A673 (cell line): Measurements from ENCODE around the gene SUV39H2. TPM values are rescaled to one million over a fixed set of nuclear protein-coding genes. Genes with fewer than 3 reads are reported as not detected.
"Not testable (repeated sequence)": the region's sequence is repeated elsewhere in the genome, so short reads cannot be mapped to it uniquely, and the experiment has no call there.

ENCODE experiments used
- BruUV-seq: library from RNA; stranded (reverse); fragments of 400-500 nt; replicated peaks from 2 replicates; lab custom pipeline; 2021; lab: Mats Ljungman, UMichigan
- CTCF ChIA-PET: fragments of 300-600 bp; sonication (Branson Sonifier 250); formaldehyde crosslinking; loops from one replicate; lab custom pipeline; 2022; ENCODE audit warnings: antibody characterized with exemption; lab: Charles Lee
- POLR2A ChIA-PET: fragments of 300-600 bp; sonication (Branson Sonifier 250); formaldehyde crosslinking; loops from one replicate; lab custom pipeline; 2022; ENCODE audit warnings: antibody characterized with exemption; ENCODE audit not compliant: low non-redundant PET; lab: Charles Lee
- DNase-seq: peaks from one replicate; pipeline ENCODE4 v3.0.0-alpha.2; 2015; ENCODE audit warnings: low spot score
- H3K27ac ChIP-seq: fragments of 200-600 bp; sonication (generic); 2 replicates; pipeline ENCODE4 v1.5.1; 2016; ENCODE audit warnings: mixed run types, low read depth, mild to moderate bottlenecking, mixed read lengths, antibody characterized with exemption, low read length; ENCODE audit not compliant: poor library complexity, severe bottlenecking
- H3K27me3 ChIP-seq: fragments of 200-600 bp; sonication (generic); replicated peaks from 2 replicates; pipeline ENCODE4 v1.6.1; 2017; ENCODE audit warnings: mixed run types, low read depth, mild to moderate bottlenecking, mixed read lengths, antibody characterized with exemption, low read length; ENCODE audit not compliant: insufficient read depth, poor library complexity
- H3K36me3 ChIP-seq: fragments of 200-600 bp; sonication (generic); 2 replicates; pipeline ENCODE4 v1.6.1; 2016; ENCODE audit warnings: mixed run types, mild to moderate bottlenecking, mixed read lengths, antibody characterized with exemption, low read length; ENCODE audit not compliant: insufficient read depth, poor library complexity, severe bottlenecking
- H3K4me1 ChIP-seq: fragments of 200-600 bp; sonication (generic); 2 replicates; pipeline ENCODE4 v1.6.1; 2017; ENCODE audit warnings: mixed run types, mild to moderate bottlenecking, mixed read lengths, antibody characterized with exemption, low read length; ENCODE audit not compliant: insufficient read depth, poor library complexity, severe bottlenecking
- H3K4me3 ChIP-seq: fragments of 200-600 bp; sonication (generic); 2 replicates; pipeline ENCODE4 v1.5.1; 2016; ENCODE audit warnings: low read depth, mixed run types, mild to moderate bottlenecking, mixed read lengths, low read length; ENCODE audit not compliant: poor library complexity, severe bottlenecking
- H3K9me3 ChIP-seq: fragments of 200-600 bp; sonication (generic); 2 replicates; pipeline ENCODE4 v1.6.1; 2016; ENCODE audit warnings: mixed run types, low read depth, mild to moderate bottlenecking, mixed read lengths, antibody characterized with exemption, low read length; ENCODE audit not compliant: poor library complexity, severe bottlenecking
- EZH2 ChIP-seq: fragments of 200-600 bp; sonication (generic); IDR thresholded peaks from 2 replicates; pipeline ENCODE4 v1.6.1; 2017; ENCODE audit warnings: borderline replicate concordance, low read depth, mild to moderate bottlenecking, mixed read lengths, antibody characterized with exemption, low read length; ENCODE audit not compliant: poor library complexity, severe bottlenecking
- intact Hi-C: fragments of 100-400 bp; cut with micrococcal nuclease; formaldehyde crosslinking; loops from one replicate; pipeline ENCODE4 v1.10.0; 2022; ENCODE audit not compliant: unreplicated experiment
- total RNA-seq: library from RNA; stranded (reverse); gene quantifications from 2 replicates; pipeline ENCODE4 v1.2.3, GENCODE V29; 2021
- TF ChIP-seq, protein P1 (sequence below): fragments of 300-800, 200-600 bp; sonication (generic); conservative IDR thresholded peaks from 2 replicates; pipeline ENCODE4 v1.5.1; 2017; ENCODE audit warnings: low read depth, mild to moderate bottlenecking, antibody characterized with exemption, low read length, moderate library complexity, mixed read lengths

SUV39H2 gene
- total RNA-seq, 1 experiment from 2014 or later, result 83.2 TPM

DNA sequence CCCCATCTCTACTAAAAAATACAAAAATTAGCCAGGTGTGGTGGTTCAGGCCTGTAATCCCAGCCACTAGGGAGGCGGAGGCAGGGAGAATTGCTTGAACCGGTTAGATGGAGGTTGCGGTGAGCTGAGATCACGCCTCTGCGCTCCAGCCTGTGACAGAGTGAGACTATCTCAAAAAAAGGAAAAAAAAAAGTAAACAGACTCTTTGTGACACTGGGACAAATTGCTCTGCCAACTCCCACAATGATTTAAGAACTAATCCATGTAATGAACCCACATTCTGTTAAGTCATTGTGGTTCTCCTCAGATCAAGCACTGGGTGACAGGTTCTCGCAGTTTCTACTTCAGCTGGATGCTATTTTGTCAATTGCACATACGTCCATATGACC is 64.3 kb downstream of the SUV39H2 start:
- CTCF ChIA-PET, BruUV-seq, POLR2A ChIA-PET: not testable (repeated sequence)

DNA sequence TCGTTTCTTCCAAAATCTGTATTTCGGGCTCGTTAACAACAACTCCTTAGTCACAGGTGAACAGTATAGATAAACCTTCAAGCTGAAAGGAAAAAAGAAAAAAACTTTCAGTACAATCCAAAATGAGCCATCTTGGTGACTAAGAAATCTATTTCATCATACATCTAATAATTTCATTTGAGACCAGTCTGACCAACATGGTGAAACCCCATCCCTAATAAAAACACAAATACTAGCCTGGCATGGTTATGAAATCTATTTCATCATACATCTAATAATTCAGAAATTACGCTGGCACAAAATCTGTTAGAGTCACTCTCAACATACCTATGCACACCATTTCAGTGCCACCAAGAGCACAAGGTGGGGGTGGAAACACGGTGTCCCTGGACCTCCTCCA is 66.4 kb downstream of the SUV39H2 start:
- ChIA-PET CTCF (interaction anchor here (0.7 kb wide), 1 partner anchor 14 kb away, joined by 14 read pairs; no protein-coding TSS in a partner anchor), POLR2A (interaction anchor here (0.6 kb wide), 1 partner anchor 15 kb away, joined by 10 read pairs; no protein-coding TSS in a partner anchor)
- Histone ChIP-seq H3K4me1 (no peaks in the 10 kb centered on the region), H3K9me3 (no peaks in the 10 kb centered on the region), H3K27me3 (no peaks in the 10 kb centered on the region), H3K4me3 (no peak overlapping the region), H3K27ac (no peak overlapping the region), H3K36me3 (peaks cover 19% of the 10 kb centered on the region)
- TF ChIP-seq EZH2, result no peak
- TF ChIP-seq, protein P1, sequence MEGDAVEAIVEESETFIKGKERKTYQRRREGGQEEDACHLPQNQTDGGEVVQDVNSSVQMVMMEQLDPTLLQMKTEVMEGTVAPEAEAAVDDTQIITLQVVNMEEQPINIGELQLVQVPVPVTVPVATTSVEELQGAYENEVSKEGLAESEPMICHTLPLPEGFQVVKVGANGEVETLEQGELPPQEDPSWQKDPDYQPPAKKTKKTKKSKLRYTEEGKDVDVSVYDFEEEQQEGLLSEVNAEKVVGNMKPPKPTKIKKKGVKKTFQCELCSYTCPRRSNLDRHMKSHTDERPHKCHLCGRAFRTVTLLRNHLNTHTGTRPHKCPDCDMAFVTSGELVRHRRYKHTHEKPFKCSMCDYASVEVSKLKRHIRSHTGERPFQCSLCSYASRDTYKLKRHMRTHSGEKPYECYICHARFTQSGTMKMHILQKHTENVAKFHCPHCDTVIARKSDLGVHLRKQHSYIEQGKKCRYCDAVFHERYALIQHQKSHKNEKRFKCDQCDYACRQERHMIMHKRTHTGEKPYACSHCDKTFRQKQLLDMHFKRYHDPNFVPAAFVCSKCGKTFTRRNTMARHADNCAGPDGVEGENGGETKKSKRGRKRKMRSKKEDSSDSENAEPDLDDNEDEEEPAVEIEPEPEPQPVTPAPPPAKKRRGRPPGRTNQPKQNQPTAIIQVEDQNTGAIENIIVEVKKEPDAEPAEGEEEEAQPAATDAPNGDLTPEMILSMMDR, result no peak
- BruUV-seq, result no TSS peak
- intact Hi-C loops, result no loop called here
- no peak for DNase-seq

More for the DNA sequence above, 64.3 kb downstream of the SUV39H2 start:
- H3K9me3 ChIP-seq, DNase-seq, H3K27ac ChIP-seq, H3K4me1 ChIP-seq, H3K4me3 ChIP-seq, intact Hi-C loops, H3K27me3 ChIP-seq: not testable (repeated sequence)
- peaks cover 19% of the 10 kb centered on the region for H3K36me3 ChIP-seq

DNA sequence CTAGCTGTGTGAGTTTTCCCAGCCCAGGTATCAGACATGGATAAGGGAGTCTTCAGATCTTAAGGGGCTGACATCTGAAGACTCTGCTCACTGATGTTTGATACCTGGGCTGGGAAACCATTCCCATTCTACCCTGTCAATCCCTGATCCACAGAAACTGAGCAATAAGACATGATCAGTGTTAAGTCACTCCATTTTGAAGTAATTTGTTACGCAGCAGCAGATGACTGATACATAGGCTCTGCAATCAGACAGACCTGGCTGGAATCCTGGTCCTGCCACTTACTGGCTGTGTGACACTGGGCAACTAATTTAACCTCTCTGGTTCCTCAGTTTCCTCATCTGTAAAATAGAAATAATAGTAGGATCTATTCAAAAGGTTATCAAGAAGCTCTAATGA is 68.6 kb downstream of the SUV39H2 start:
- Histone ChIP-seq H3K4me3 (no peak overlapping the region), H3K36me3 (peaks cover 19% of the 10 kb centered on the region), H3K27ac (no peak overlapping the region), H3K9me3 (no peaks in the 10 kb centered on the region), H3K27me3 (no peaks in the 10 kb centered on the region), H3K4me1 (no peaks in the 10 kb centered on the region)
- TF ChIP-seq, protein P1, result no peak
- TF ChIP-seq EZH2, result no peak
- CTCF ChIA-PET, result no interaction called here
- DNase-seq, result no peak
- intact Hi-C loops, result no loop called here
- POLR2A ChIA-PET, result no interaction called here
- no TSS peak for BruUV-seq

DNA sequence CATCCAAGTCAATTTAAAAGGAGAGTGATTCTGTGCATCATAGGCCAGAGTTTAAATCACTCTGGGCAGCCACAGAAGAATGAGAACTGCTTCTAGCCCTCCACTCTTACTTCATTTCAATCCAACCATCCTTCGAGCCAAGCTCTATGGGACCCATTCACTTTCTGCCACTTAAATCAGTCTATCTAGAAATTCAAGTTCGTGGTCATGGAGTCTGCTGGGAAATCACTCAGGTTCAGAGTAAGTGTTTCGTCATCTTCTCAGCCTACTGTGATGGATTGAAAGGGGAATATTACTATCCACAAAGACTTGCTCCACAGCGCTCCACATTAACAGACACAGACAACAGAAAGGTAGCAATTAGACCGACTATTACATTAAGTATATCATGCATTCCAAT is 70.6 kb downstream of the SUV39H2 start:
- H3K4me1 ChIP-seq, result peaks cover 6% of the 10 kb centered on the region
- H3K27me3 ChIP-seq, result no peaks in the 10 kb centered on the region
- ChIA-PET CTCF (no interaction called here), POLR2A (no interaction called here)
- no TSS peak for BruUV-seq
- no peak overlapping the region for H3K27ac ChIP-seq
- no peaks in the 10 kb centered on the region for H3K9me3 ChIP-seq
- no peak overlapping the region for H3K4me3 ChIP-seq
- H3K36me3 ChIP-seq, result peaks cover 15% of the 10 kb centered on the region
- intact Hi-C loops, result no loop called here
- TF ChIP-seq, protein P1, result no peak
- no peak for TF ChIP-seq EZH2
- no peak for DNase-seq
